WI38 (cell line): ENCODE results near the gene CFAP77.

ENCODE experiments used
- H3K4me3 ChIP-seq: 2 replicates; pipeline ENCODE4 v1.5.1; 2011; ENCODE audit warnings: low read depth, mild to moderate bottlenecking, control low read depth, low read length
- TF ChIP-seq, protein P1 (sequence below): IDR thresholded peaks from 2 replicates; pipeline ENCODE4 v1.5.1; 2012; ENCODE audit warnings: low read depth, mild to moderate bottlenecking, control low read depth, low read length

Gene CFAP77

GRCh38 chr9:132615774-132616173 lies 205.8 kb downstream of the CFAP77 start:
- TF ChIP-seq, protein P1, sequence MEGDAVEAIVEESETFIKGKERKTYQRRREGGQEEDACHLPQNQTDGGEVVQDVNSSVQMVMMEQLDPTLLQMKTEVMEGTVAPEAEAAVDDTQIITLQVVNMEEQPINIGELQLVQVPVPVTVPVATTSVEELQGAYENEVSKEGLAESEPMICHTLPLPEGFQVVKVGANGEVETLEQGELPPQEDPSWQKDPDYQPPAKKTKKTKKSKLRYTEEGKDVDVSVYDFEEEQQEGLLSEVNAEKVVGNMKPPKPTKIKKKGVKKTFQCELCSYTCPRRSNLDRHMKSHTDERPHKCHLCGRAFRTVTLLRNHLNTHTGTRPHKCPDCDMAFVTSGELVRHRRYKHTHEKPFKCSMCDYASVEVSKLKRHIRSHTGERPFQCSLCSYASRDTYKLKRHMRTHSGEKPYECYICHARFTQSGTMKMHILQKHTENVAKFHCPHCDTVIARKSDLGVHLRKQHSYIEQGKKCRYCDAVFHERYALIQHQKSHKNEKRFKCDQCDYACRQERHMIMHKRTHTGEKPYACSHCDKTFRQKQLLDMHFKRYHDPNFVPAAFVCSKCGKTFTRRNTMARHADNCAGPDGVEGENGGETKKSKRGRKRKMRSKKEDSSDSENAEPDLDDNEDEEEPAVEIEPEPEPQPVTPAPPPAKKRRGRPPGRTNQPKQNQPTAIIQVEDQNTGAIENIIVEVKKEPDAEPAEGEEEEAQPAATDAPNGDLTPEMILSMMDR: no peak
- H3K4me3 ChIP-seq: no peak overlapping the region

- H3K4me3 ChIP-seq: no peak overlapping the region
- TF ChIP-seq, protein P1: no peak
Measured at GRCh38 chr9:132616725-132617124, 206.7 kb downstream of the CFAP77 start.

DNA sequence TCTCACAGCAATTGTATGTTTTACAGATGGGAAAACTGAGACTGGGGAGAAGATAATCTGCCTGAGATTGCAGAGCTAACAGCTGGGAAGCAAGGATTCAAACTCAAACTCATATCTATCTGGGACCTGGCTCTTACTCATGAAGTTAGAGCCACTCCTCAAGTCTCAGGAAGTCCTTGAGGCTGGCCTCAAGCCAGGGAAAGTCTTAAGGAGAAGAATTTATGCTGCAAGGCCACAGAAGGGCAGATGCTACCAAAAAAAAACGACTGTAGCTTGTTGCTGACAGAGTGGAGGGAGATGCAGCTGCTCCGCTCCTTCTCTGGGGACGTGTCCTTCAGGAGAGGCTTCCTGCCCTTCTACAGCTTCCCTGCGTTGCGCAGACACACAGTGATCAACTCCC lies 212.1 kb downstream of the CFAP77 start:
- no peak overlapping the region for H3K4me3 ChIP-seq
- TF ChIP-seq, protein P1: no peak
